Measurements from ENCODE around the gene SMARCD3. TPM values are rescaled to one million over a fixed set of nuclear protein-coding genes. Genes with fewer than 3 reads are reported as not detected.

SMARCD3 gene
- total RNA-seq, 6 experiments from 2014 or later = 2.4 to 7.3 (median 2.7) TPM

GRCh38 chr7:151249034-151249731 lies 689 bp upstream of the SMARCD3 start:
- H3K27me3 ChIP-seq = peaks cover 0 to 8% of the 10 kb centered on the region in 2 donors
- no peaks in the 10 kb centered on the region for H3K36me3 ChIP-seq
- H3K4me1 ChIP-seq = peaks cover 0 to 23% (median 0%) of the 10 kb centered on the region in 4 donors
- H3K4me3 ChIP-seq = peak overlapping the region; percentile 28 to 50 (median 38)
- H3K9me3 ChIP-seq = no peaks in the 10 kb centered on the region
- H3K27ac ChIP-seq = peak overlapping the region; percentile 44 to 70 (median 52)
- DNase-seq (peak in 2 of 3 donors; percentile 47 to 66), ATAC-seq (peak; percentile 30 to 56 (median 44))
- TF ChIP-seq POLR2A (IDR thresholded peaks at IDR 0.05) = no peak
- no peak for TF ChIP-seq CTCF (IDR thresholded peaks at IDR 0.05)
- intact Hi-C loops (cut with DNase I) = no loop called here
- 13% methylated on average over 13 of the region's 45 CpGs for WGBS (ENCODE audit: insufficient coverage, low coverage, low lambda C conversion rate, missing lambda C conversion rate)

DNA sequence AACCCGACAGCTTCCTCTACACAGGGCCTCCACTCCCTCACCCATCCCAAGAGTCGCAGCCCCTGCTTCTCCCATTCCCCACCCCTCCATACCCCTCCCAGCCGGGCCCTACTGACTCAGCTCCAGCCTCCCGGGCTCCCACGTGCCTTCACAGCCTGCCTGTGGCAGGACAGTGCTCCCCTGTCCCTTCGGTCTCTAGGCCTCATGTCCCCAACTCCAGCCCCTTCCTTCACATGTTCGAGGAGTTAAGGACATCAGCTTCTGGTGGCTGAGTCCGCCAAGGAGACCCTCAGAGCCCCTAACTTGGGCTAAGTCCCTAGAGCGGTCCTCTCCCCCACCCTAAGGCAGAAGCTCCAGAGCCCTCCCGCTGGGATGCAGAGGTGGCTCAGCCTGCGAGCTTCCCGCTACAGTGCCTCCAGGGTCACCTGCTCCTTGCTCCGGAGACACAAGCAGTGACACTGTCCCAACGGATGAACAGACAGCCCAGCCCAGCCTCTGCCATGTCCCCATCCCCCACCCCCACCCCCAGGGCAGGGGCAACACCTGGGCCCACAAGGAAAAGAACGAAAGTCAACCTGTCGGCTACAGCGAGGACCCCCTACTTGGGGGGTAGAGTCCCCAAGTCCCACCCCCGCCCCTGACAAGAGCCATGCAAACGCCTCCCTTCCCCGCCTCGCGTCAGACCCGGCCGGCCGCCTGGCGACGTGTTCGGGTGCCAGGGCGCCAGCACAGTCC lies 716 bp downstream of the SMARCD3 start:
- Histone ChIP-seq H3K27me3 (peaks cover 0 to 8% of the 10 kb centered on the region in 2 donors), H3K27ac (peak overlapping the region; percentile 31 to 70 (median 52)), H3K9me3 (no peaks in the 10 kb centered on the region), H3K4me1 (peaks cover 0 to 26% (median 0%) of the 10 kb centered on the region in 4 donors), H3K36me3 (no peaks in the 10 kb centered on the region), H3K4me3 (peak overlapping the region; percentile 28 to 50 (median 38))
- ATAC-seq (no peak), DNase-seq (peak in 1 of 3 donors; percentile 55)
- no peak for TF ChIP-seq POLR2A (IDR thresholded peaks at IDR 0.05)
- WGBS (ENCODE audit: insufficient coverage, low coverage, low lambda C conversion rate, missing lambda C conversion rate) = 73% methylated on average over 7 of the region's 29 CpGs
- intact Hi-C loops (cut with DNase I) = no loop called here

DNA sequence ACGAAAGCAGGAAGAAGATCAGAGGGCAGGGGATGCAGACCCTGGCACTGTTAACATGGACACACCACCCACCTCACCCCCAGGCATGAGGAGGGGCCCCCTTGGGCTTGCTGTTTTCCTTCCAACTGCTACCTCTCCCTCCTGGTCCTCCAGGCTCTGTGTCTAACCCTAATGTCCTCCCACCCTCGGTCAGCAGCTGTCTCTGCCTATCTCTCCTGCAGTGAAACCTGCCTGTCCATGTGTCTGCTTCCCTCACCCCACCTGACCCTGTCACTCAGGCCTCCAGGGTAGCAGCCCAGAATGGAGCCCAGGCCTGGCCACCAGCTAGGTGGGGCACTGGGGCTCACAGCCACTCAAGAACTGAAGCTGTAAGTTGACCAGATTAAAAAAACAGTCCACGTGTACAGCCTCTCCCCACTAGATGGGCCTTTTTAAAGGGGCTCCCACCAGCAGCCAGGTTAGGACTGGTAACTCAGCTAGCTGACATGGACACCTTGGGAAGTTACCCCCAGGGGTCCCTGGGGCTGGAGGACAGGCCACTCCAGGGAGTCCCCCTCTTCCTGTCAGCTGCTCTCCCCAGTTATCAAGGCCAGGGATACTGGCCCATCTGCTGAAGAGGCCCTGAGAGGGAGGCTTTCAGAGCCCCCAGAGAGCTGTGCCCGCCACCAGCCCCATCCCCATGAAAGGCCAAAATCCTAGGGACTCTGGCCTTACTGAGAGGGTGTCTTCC lies 1.5 kb downstream of the SMARCD3 start:
- TF ChIP-seq CTCF (IDR thresholded peaks at IDR 0.05) (no peak), POLR2A (IDR thresholded peaks at IDR 0.05) (no peak)
- DNase-seq (no peak), ATAC-seq (no peak)
- Histone ChIP-seq H3K4me3 (no peak overlapping the region), H3K4me1 (peaks cover 0 to 24% (median 0%) of the 10 kb centered on the region in 4 donors), H3K36me3 (no peaks in the 10 kb centered on the region), H3K9me3 (no peaks in the 10 kb centered on the region), H3K27ac (peak overlapping the region in 1 of 3 donors; percentile 70), H3K27me3 (peaks cover 0 to 8% of the 10 kb centered on the region in 2 donors)
- intact Hi-C loops (cut with DNase I) = no loop called here
- WGBS (ENCODE audit: insufficient coverage, low coverage, low lambda C conversion rate, missing lambda C conversion rate) = 17% methylated on average over 1 of the region's 4 CpGs

DNA sequence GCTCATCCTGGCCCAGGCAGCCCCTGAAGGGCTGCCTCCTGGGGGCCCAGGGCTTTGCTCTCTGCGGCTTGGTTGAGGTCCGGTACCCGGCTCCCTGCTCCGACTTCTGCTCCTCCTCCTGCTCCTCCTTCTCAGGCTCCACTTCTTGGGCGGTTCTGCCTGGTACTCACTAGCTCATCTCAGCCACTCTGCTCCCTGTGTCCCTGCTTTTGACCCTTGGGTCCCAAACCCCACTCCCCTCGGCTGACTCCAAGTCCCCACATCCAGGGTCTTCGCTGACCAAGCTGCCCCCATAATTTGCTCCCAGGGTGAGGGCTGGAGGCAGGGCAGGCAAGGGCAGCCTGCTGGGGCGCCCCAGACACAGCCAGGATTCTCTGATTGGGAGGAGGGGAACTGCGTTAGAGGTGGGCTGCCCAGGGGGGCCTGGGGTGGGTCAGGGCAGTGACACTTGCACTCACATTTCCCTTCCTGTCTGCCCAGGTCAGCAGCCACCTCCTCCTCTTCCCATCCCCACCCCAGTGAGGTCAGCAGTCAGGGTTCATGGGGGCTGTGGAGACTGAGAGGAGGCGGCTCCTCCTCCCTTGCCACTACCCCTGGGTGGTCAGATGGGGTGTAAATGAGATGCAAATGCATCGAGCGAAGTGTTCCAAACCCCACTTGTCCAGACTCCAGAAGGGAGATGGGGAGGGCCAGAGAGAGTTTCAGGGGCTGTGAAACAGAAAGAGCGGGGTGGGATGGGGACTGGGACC lies 2.2 kb downstream of the SMARCD3 start:
- intact Hi-C loops (cut with DNase I) = no loop called here
- H3K36me3 ChIP-seq = no peaks in the 10 kb centered on the region
- ATAC-seq (no peak), DNase-seq (peak in 1 of 3 donors; percentile 45)
- 50% methylated on average over 4 of the region's 13 CpGs for WGBS (ENCODE audit: insufficient coverage, low coverage, low lambda C conversion rate, missing lambda C conversion rate)
- H3K4me3 ChIP-seq = no peak overlapping the region
- TF ChIP-seq CTCF (IDR thresholded peaks at IDR 0.05) (no peak), POLR2A (IDR thresholded peaks at IDR 0.05) (no peak)
- H3K4me1 ChIP-seq = peaks cover 0 to 22% (median 0%) of the 10 kb centered on the region in 4 donors
- H3K27me3 ChIP-seq = peaks cover 0 to 8% of the 10 kb centered on the region in 2 donors
- H3K9me3 ChIP-seq = no peaks in the 10 kb centered on the region
- H3K27ac ChIP-seq = no peak overlapping the region
